H1 (cell line): ENCODE data around the gene MFAP4. TPM values are rescaled to one million over a fixed set of nuclear protein-coding genes. Genes with fewer than 3 reads are reported as not detected.

Experiments
- CTCF ChIA-PET: fragments of 300-600 bp; sonication (Branson Sonifier 250); formaldehyde crosslinking; loops from one replicate; lab custom pipeline; 2021; ENCODE audit not compliant: partially characterized antibody; lab: Charles Lee
- POLR2A ChIA-PET: fragments of 300-600 bp; sonication (Branson Sonifier 250); formaldehyde crosslinking; loops from one replicate; lab custom pipeline; 2021; ENCODE audit warnings: inconsistent platforms; ENCODE audit not compliant: partially characterized antibody; lab: Charles Lee
- DNase-seq, 2 experiments: peaks; one replicate each; pipeline versions ENCODE4 v3.0.0 to v3.0.0-alpha.2; 2010 to 2022; ENCODE audit warnings: low spot score in 2 of 2, low read depth in 1 of 2, mixed read lengths in 1 of 2
- FAIRE-seq: peaks from 2 replicates; lab custom pipeline; 2011; peaks lifted over from hg19 to GRCh38; lab: Jason Lieb, UNC
- H2AFZ ChIP-seq: 2 replicates; pipeline ENCODE4 v1.8.1; 2012; ENCODE audit warnings: low read length, inconsistent platforms
- H2AK5ac ChIP-seq: 2 replicates; pipeline ENCODE4 v1.6.1; 2013; ENCODE audit warnings: low read depth, low read length
- H2BK120ac ChIP-seq: replicated peaks from 2 replicates; pipeline ENCODE3; 2013; ENCODE audit warnings: low read depth, low read length, inconsistent platforms
- H2BK12ac ChIP-seq: 2 replicates; pipeline ENCODE4 v1.6.1; 2013; ENCODE audit warnings: low read depth, low read length
- H2BK15ac ChIP-seq: 2 replicates; pipeline ENCODE4 v1.6.1; 2013; ENCODE audit warnings: low read length
- H2BK20ac ChIP-seq: 2 replicates; pipeline ENCODE4 v1.6.1; 2013; ENCODE audit warnings: low read length
- H2BK5ac ChIP-seq: 2 replicates; pipeline ENCODE4 v1.6.1; 2013; ENCODE audit warnings: low read depth, low read length
- H3K14ac ChIP-seq: 2 replicates; pipeline ENCODE4 v1.6.1; 2013; ENCODE audit warnings: inconsistent platforms; ENCODE audit not compliant: insufficient read length
- H3K18ac ChIP-seq: 2 replicates; pipeline ENCODE4 v1.6.1; 2013; ENCODE audit warnings: low read length; ENCODE audit errors: extremely low read depth
- H3K23ac ChIP-seq: 2 replicates; pipeline ENCODE4 v1.6.1; 2013; ENCODE audit warnings: inconsistent platforms; ENCODE audit not compliant: insufficient read length
- H3K23me2 ChIP-seq: 2 replicates; pipeline ENCODE4 v1.6.1; 2013; ENCODE audit warnings: low read depth, low read length
- H3K27ac ChIP-seq: 2 replicates; pipeline ENCODE4 v1.6.1; 2011; ENCODE audit warnings: low read depth, low read length, inconsistent platforms
- H3K27me3 ChIP-seq, 4 experiments: replicated peaks in 1 of 4; 1 replicate in 1 of 4; 2 replicates in 3 of 4; pipeline versions ENCODE4 v1.6.1 to v1.8.1; 2011 to 2013; ENCODE audit warnings: low read length in 3 of 4, mild to moderate bottlenecking in 3 of 4, inconsistent platforms in 2 of 4, mixed read lengths in 2 of 4, moderate library complexity in 1 of 4; ENCODE audit not compliant: control insufficient read depth in 3 of 4, insufficient read depth in 3 of 4; ENCODE audit errors: extremely low read depth in 1 of 4
- H3K36me3 ChIP-seq, 4 experiments: 2 replicates each; pipeline versions ENCODE4 v1.6.1 to v1.8.1; 2011 to 2013; ENCODE audit warnings: mild to moderate bottlenecking in 4 of 4, low read length in 3 of 4, moderate library complexity in 2 of 4, control low read depth in 1 of 4, inconsistent platforms in 1 of 4; ENCODE audit not compliant: insufficient read depth in 4 of 4, control insufficient read depth in 2 of 4
- H3K4ac ChIP-seq: replicated peaks from 2 replicates; pipeline ENCODE3; 2013; ENCODE audit warnings: low read length, low read depth, mixed read lengths, inconsistent platforms; ENCODE audit not compliant: insufficient read length
- H3K4me1 ChIP-seq, 4 experiments: replicated peaks in 1 of 4; 1 replicate in 1 of 4; 2 replicates in 3 of 4; pipeline versions ENCODE4 v1.6.1 to v1.8.1; 2011 to 2013; ENCODE audit warnings: low read length in 3 of 4, inconsistent platforms in 2 of 4, mixed read lengths in 1 of 4; ENCODE audit not compliant: insufficient read depth in 4 of 4, control insufficient read depth in 3 of 4
- H3K4me2 ChIP-seq, 2 experiments: 2 replicates each; pipeline versions ENCODE4 v1.6.1 to v1.8.1; 2011 to 2013; ENCODE audit warnings: low read depth in 2 of 2, low read length in 2 of 2, control low read depth in 1 of 2, inconsistent platforms in 1 of 2, mild to moderate bottlenecking in 1 of 2; ENCODE audit not compliant: insufficient read depth in 1 of 2
- H3K4me3 ChIP-seq, 4 experiments: fragments of 200-600, 300-600 bp in 1 of 4; sonication (generic), shearing (Covaris generic), sonication (Bioruptor Twin) in 1 of 4; 2 replicates each; pipeline versions ENCODE4 v1.5.1 to v1.8.1; 2011 to 2016; ENCODE audit warnings: low read length in 4 of 4, low read depth in 3 of 4, control low read depth in 2 of 4, inconsistent platforms in 2 of 4, mild to moderate bottlenecking in 2 of 4, mixed read lengths in 1 of 4, moderate library complexity in 1 of 4; ENCODE audit not compliant: insufficient read depth in 2 of 4; ENCODE audit errors: extremely low read depth in 1 of 4
- H3K56ac ChIP-seq: replicated peaks from 2 replicates; pipeline ENCODE3; 2013; ENCODE audit warnings: low read depth, mild to moderate bottlenecking, mixed read lengths, low read length, inconsistent platforms; ENCODE audit not compliant: insufficient read length
- H3K79me1 ChIP-seq: 2 replicates; pipeline ENCODE4 v1.6.1; 2013; ENCODE audit warnings: low read depth, low read length, control low read depth
- H3K79me2 ChIP-seq, 2 experiments: 2 replicates each; pipeline versions ENCODE4 v1.6.1 to v1.8.1; 2012 to 2013; ENCODE audit warnings: low read length in 2 of 2, mild to moderate bottlenecking in 2 of 2, inconsistent platforms in 1 of 2; ENCODE audit not compliant: insufficient read depth in 2 of 2, control insufficient read depth in 1 of 2
- H3K9ac ChIP-seq, 4 experiments: replicated peaks in 1 of 4; 1 replicate in 1 of 4; 2 replicates in 3 of 4; pipeline versions ENCODE4 v1.6.1 to v1.8.1; 2011 to 2013; ENCODE audit warnings: low read depth in 3 of 4, low read length in 3 of 4, control low read depth in 2 of 4, mild to moderate bottlenecking in 2 of 4, moderate library complexity in 2 of 4, inconsistent platforms in 1 of 4; ENCODE audit errors: extremely low read depth in 1 of 4
- H3K9me3 ChIP-seq, 2 experiments: 2 replicates each; pipeline versions ENCODE4 v1.6.1 to v1.8.1; 2012 to 2013; ENCODE audit warnings: mild to moderate bottlenecking in 2 of 2, moderate library complexity in 2 of 2, control low read depth in 1 of 2, inconsistent platforms in 1 of 2, low read depth in 1 of 2, low read length in 1 of 2, mixed read lengths in 1 of 2; ENCODE audit not compliant: insufficient read depth in 2 of 2
- H4K20me1 ChIP-seq, 2 experiments: replicated peaks in 1 of 2; 2 replicates each; pipeline versions ENCODE3 to v1.8.1; 2011 to 2013; ENCODE audit warnings: inconsistent platforms in 2 of 2, low read length in 2 of 2, mild to moderate bottlenecking in 1 of 2; ENCODE audit not compliant: insufficient read depth in 2 of 2, control insufficient read depth in 1 of 2
- H4K5ac ChIP-seq: 2 replicates; pipeline ENCODE4 v1.6.1; 2013; ENCODE audit warnings: low read length, low read depth, mixed read lengths, inconsistent platforms; ENCODE audit not compliant: insufficient read length
- H4K8ac ChIP-seq: 2 replicates; pipeline ENCODE4 v1.8.0; 2013; ENCODE audit warnings: mild to moderate bottlenecking, moderate library complexity, low read length, inconsistent platforms; ENCODE audit not compliant: insufficient read depth; ENCODE audit errors: extremely low read depth
- H4K91ac ChIP-seq: replicated peaks from 2 replicates; pipeline ENCODE3; 2013; ENCODE audit warnings: low read length, mixed read lengths, inconsistent platforms; ENCODE audit not compliant: insufficient read length
- CEBPB ChIP-seq: IDR thresholded peaks from 2 replicates; pipeline ENCODE4 v1.6.1; 2012; ENCODE audit warnings: low read depth, low read length
- CHD1 ChIP-seq: IDR thresholded peaks from 2 replicates; pipeline ENCODE4 v1.6.1; 2012; ENCODE audit warnings: low read depth, low read length, improper control_type of control experiment
- HDAC6 ChIP-seq: IDR thresholded peaks from one replicate; pipeline ENCODE4 v1.7.1; 2012; ENCODE audit warnings: low read depth, mild to moderate bottlenecking, inconsistent platforms, low read length, moderate library complexity
- PHF8 ChIP-seq: fragments of 200-600 bp; sonication (generic); conservative IDR thresholded peaks from 2 replicates; pipeline ENCODE4 v1.7.1; 2012; ENCODE audit warnings: low read depth, mild to moderate bottlenecking, inconsistent platforms, low read length, moderate library complexity
- SIRT6 ChIP-seq: IDR thresholded peaks from one replicate; pipeline ENCODE4 v1.7.1; 2012; ENCODE audit warnings: low read length, inconsistent platforms
- SIX5 ChIP-seq: IDR thresholded peaks from 2 replicates; pipeline ENCODE4 v1.6.1; 2011; ENCODE audit warnings: mild to moderate bottlenecking, low read depth, low read length
- SP1 ChIP-seq: IDR thresholded peaks from 2 replicates; pipeline ENCODE4 v1.6.1; 2011; ENCODE audit warnings: low read depth, low read length
- USF2 ChIP-seq: IDR thresholded peaks from 2 replicates; pipeline ENCODE4 v1.6.1; 2011; ENCODE audit warnings: low read length, improper control_type of control experiment
- WGBS, 2 experiments: shearing (Covaris generic) in 1 of 2; methylation state at CpG; one replicate each; pipeline versions ENCODE4 v1.1.6 to v1.1.7; 2013 to 2015; ENCODE audit warnings: low lambda C conversion rate in 2 of 2, mixed read lengths in 2 of 2, inconsistent platforms in 1 of 2, low coverage in 1 of 2, missing lambda C conversion rate in 1 of 2; ENCODE audit not compliant: insufficient replicate concordance in 2 of 2, insufficient coverage in 1 of 2, insufficient read length in 1 of 2; ENCODE audit errors: extremely low coverage in 1 of 2, missing lambda C conversion rate in 1 of 2; 5-methylcytosine and 5-hydroxymethylcytosine counted together
- polyA plus RNA-seq, 7 experiments: library from polyadenylated mRNA; depleted of rRNA in 3 of 7; stranded (reverse) in 5 of 7; unstranded in 2 of 7; fragments of >200 nt in 5 of 7; fragments of 200-250 nt in 2 of 7; gene quantifications; 1 replicate in 5 of 7; 2 replicates in 1 of 7; 4 replicates in 1 of 7; pipeline versions ENCODE4 v1.2.1 to v1.2.3, GENCODE V29; 2011 to 2013; ENCODE audit warnings: missing spikeins in 2 of 7, mixed read lengths in 2 of 7
- total RNA-seq: library from RNA; stranded (reverse); fragmentation: NEBNext Ultra II Directional; extraction: Animal tissue kit (Norgen Biotek cat#: 25700); gene quantifications from 2 replicates; pipeline ENCODE4 v1.2.1, GENCODE V29; 2021

MFAP4 gene
- total and polyA plus RNA-seq, 2 of the 8 experiments (the other 6 are each of a cell fraction or from before 2014, with no cell fraction given), result 3.1 to 3.6 TPM

GRCh38 chr17:19414396-19415280 is 27.6 kb upstream of the MFAP4 start:
- FAIRE-seq (no peak), DNase-seq (no peak)

More at GRCh38 chr17:19414396-19415280, 27.6 kb upstream of the MFAP4 start:
- TF ChIP-seq SP1 (no peak), HDAC6 (no peak), SIX5 (no peak), PHF8 (no peak), CHD1 (no peak), SIRT6 (no peak), CEBPB (no peak), USF2 (no peak)
- TF ChIP-seq, all 59 proteins: peak for 0
- H2BK5ac ChIP-seq, result no peak overlapping the region
- no peaks in the 10 kb centered on the region for H3K9me3 ChIP-seq
- no peak overlapping the region for H3K14ac ChIP-seq
- H4K91ac ChIP-seq, result peak overlapping the region; percentile 35
- H2AK5ac ChIP-seq, result no peak overlapping the region
- peaks cover 0 to 8% (median under 1%) of the 10 kb centered on the region in 4 experiments; a peak in 2 of 7 replicates for H3K27me3 ChIP-seq
- H3K23me2 ChIP-seq, result no peaks in the 10 kb centered on the region
- WGBS, 2 experiments, result 88% methylated on average over 26 of the region's 28 CpGs; no CpG with 5 or more reads in 1 of the 2 experiments
- POLR2A ChIA-PET, result interaction anchor here (0.6 kb wide), 1 partner anchor 17 kb away, joined by 3 read pairs; no protein-coding TSS in a partner anchor
- peaks cover 0 to 13% (median 6%) of the 10 kb centered on the region in 4 experiments; a peak in 4 of 7 replicates for H3K4me1 ChIP-seq
- CTCF ChIA-PET, result interaction anchor here (0.6 to 1.9 kb wide), 6 partner anchors 11 to 66 kb away, joined by 3 to 10 read pairs (median 4); no protein-coding TSS in a partner anchor
- no peaks in the 10 kb centered on the region for H3K79me2 ChIP-seq
- H3K23ac ChIP-seq, result no peak overlapping the region
- no peak overlapping the region for H4K5ac ChIP-seq
- H2BK120ac ChIP-seq, result no peak overlapping the region
- H2BK20ac ChIP-seq, result no peak overlapping the region
- 0 out of 2 replicates have a peak overlapping the region, but pooled peaks have one; percentile 46 for H2BK15ac ChIP-seq
- H3K9ac ChIP-seq, result no peak overlapping the region
- H3K4me2 ChIP-seq, result no peak overlapping the region
- H2AFZ ChIP-seq, result no peak overlapping the region
- no peaks in the 10 kb centered on the region for H4K20me1 ChIP-seq
- H3K4me3 ChIP-seq, result no peak overlapping the region
- no peak overlapping the region for H3K18ac ChIP-seq
- peak overlapping the region; percentile 57; the same call in 1 of the 2 replicates for H4K8ac ChIP-seq
- no peak overlapping the region for H3K4ac ChIP-seq
- H3K79me1 ChIP-seq, result no peaks in the 10 kb centered on the region
- H3K36me3 ChIP-seq, result no peaks in the 10 kb centered on the region
- H2BK12ac ChIP-seq, result 0 out of 2 replicates have a peak overlapping the region, but pooled peaks have one; percentile 27
- H3K27ac ChIP-seq, result no peak overlapping the region
- no peak overlapping the region for H3K56ac ChIP-seq
